Heart left ventricle (tissue), 16 donors: Measurements from ENCODE around the gene SOS1. TPM values are rescaled to one million over a fixed set of nuclear protein-coding genes. Genes with fewer than 3 reads are reported as not detected.
"Not testable (repeated sequence)": the region's sequence is repeated elsewhere in the genome, so short reads cannot be mapped to it uniquely, and the experiment has no call there.

Source experiments
- ATAC-seq, 4 donors: fragments of 200-7000 bp; cut with Tn5 transposase; one replicate each; pipeline ENCODE4 v1.9.1; 2020 to 2022; ENCODE audit warnings: moderate library complexity in 4 of 4, mild to moderate bottlenecking in 3 of 4, moderate number of reproducible peaks in 1 of 4
- DNase-seq, 5 donors: peaks; one replicate each; pipeline ENCODE4 v3.0.0-alpha.2; 2020
- H3K27ac ChIP-seq, 12 donors: fragments of 200-600 bp; sonication (generic) in 4 of 12; one replicate each; pipeline versions ENCODE4 v1.5.0 to v1.8.0; 2016 to 2022; ENCODE audit warnings: mild to moderate bottlenecking in 2 of 12
- H3K27me3 ChIP-seq, 9 donors: fragments of 200-600 bp; sonication (generic) in 2 of 9; one replicate each; pipeline versions ENCODE4 v1.5.1 to v1.8.0; 2016 to 2022; ENCODE audit warnings: mild to moderate bottlenecking in 3 of 9
- H3K36me3 ChIP-seq, 9 donors: fragments of 200-600 bp; sonication (generic) in 2 of 9; one replicate each; pipeline versions ENCODE4 v1.5.0 to v1.8.0; 2018 to 2022; ENCODE audit warnings: mild to moderate bottlenecking in 2 of 9
- H3K4me1 ChIP-seq, 12 donors: fragments of 200-600 bp; sonication (generic) in 4 of 12; one replicate each; pipeline versions ENCODE4 v1.5.0 to v1.8.0; 2016 to 2022; ENCODE audit warnings: mild to moderate bottlenecking in 3 of 12
- H3K4me3 ChIP-seq, 12 donors: fragments of 200-600 bp; sonication (generic) in 4 of 12; one replicate each; pipeline versions ENCODE4 v1.5.0 to v1.8.0; 2017 to 2022; ENCODE audit warnings: mild to moderate bottlenecking in 9 of 12, moderate library complexity in 4 of 12
- H3K9me3 ChIP-seq, 12 donors: fragments of 200-600 bp; sonication (generic) in 4 of 12; one replicate each; pipeline versions ENCODE4 v1.5.0 to v1.8.0; 2016 to 2022; ENCODE audit warnings: mild to moderate bottlenecking in 1 of 12
- CTCF ChIP-seq, 12 donors: fragments of 200-600 bp; sonication (generic) in 4 of 12; IDR thresholded peaks; one replicate each; pipeline versions ENCODE4 v1.5.0 to v1.8.0; 2018 to 2022; ENCODE audit warnings: antibody characterized with exemption in 12 of 12, mild to moderate bottlenecking in 5 of 12
- POLR2A ChIP-seq, 2 donors: fragments of 450-650 bp; IDR thresholded peaks; one replicate each; pipeline ENCODE4 v1.6.1; 2017; ENCODE audit warnings: antibody characterized with exemption in 2 of 2, mild to moderate bottlenecking in 2 of 2, moderate library complexity in 2 of 2
- WGBS, 4 donors: extraction: QIAGEN DNeasy Blood & Tissue Kit in 2 of 4; methylation state at CpG; one replicate each; pipeline versions ENCODE4 v1.1.5 to v1.1.7; 2013 to 2018; 5-methylcytosine and 5-hydroxymethylcytosine counted together
- intact Hi-C, 10 donors: fragments of 100-400 bp; cut with DNase I; formaldehyde crosslinking; loops; one replicate each; pipeline versions ENCODE4 v1.11.1 to v1.14.2; 2022
- polyA plus RNA-seq, 2 donors: library from polyadenylated mRNA; stranded (reverse); fragments of 200-250 nt; gene quantifications; one replicate each; pipeline ENCODE4 v1.2.3, GENCODE V29; 2013
- total RNA-seq, 9 donors: library from RNA; depleted of rRNA in 2 of 9; stranded (reverse); fragments of >200 nt in 2 of 9; fragmentation: NEBNext Ultra II Directional in 3 of 9; extraction: Animal tissue kit (Norgen Biotek cat#: 25700) in 3 of 9; gene quantifications; one replicate each; pipeline versions ENCODE4 v1.1.0 to v1.2.4, GENCODE V29; 2016 to 2023
- donor health status: ischemic (EF 13 %, LVEDD 7.1; RV severe dilation, severe dysfunction).
- donor health status: healthy with polysubstance abuse.
- donor health status: DM: no; HTN: yes; CAD: no.
- donor health status: DM: no; HTN: no; CAD: no.
- donor health status: ischemic (EF 25% LVEDD 6.9; RV normal size, moderate dysfunction).
- donor health status: ischemic (EF 25% LVEDD 5.7; RV mildly dilated, moderate dysfunction).
- donor health status: healthy.
- donor health status: DM: yes; HTN: yes; CAD: no.
- donor health status: ischemic (EF 35%, LVEDD 5.7; RV mildly dilated, moderate dysfunction).
- donor health status: nonischemic (EF 11% LVEDD 7.7; RV severe dilation, severe dysfunction).
- donor health status: DM: yes; HTN: yes; CAD: no.
- donor health status: PGD.
- donor health status: ischemic (EF 29% LVEDD 5.4; RV normal size, mild dysfunction).
- donor health status: nonischemic (EF 23%, LVEDD 6.1; RV moderate dilation, normal function).

SOS1 gene
- total and polyA plus RNA-seq, 11 donors, result 4.7 to 54.5 (median 24.8) TPM

GRCh38 chr2:39142904-39143605 is 22.2 kb upstream of the SOS1 start:
- H3K36me3 ChIP-seq, result no peaks in the 10 kb centered on the region
- 78 to 80% (median 79%) methylated on average over 3 of the region's 3 CpGs for WGBS, 4 donors

GRCh38 chr2:39141334-39142271 is 20.8 kb upstream of the SOS1 start:
- peak; percentile 77 to 81 (median 79) for ATAC-seq

More at GRCh38 chr2:39142904-39143605, 22.2 kb upstream of the SOS1 start:
- intact Hi-C loops, result no loop called here
- ATAC-seq (no peak), DNase-seq (no peak)
- H3K4me3 ChIP-seq, result no peak overlapping the region
- H3K4me1 ChIP-seq, result peaks cover 0 to 38% (median 6%) of the 10 kb centered on the region in 12 donors
- no peak for TF ChIP-seq CTCF (IDR thresholded peaks at IDR 0.05)
- TF ChIP-seq POLR2A (IDR thresholded peaks at IDR 0.05), result no peak
- no peaks in the 10 kb centered on the region for H3K9me3 ChIP-seq
- no peaks in the 10 kb centered on the region for H3K27me3 ChIP-seq
- H3K27ac ChIP-seq, result peak overlapping the region in 1 of 12 donors; percentile 53

GRCh38 chr2:39140948-39141333 is 20.1 kb upstream of the SOS1 start:
- Histone ChIP-seq H3K4me1 (peaks cover 0 to 40% (median 6%) of the 10 kb centered on the region in 12 donors), H3K27ac (peak overlapping the region in 9 of 12 donors; percentile 1 to 45 (median 30))
- 69 to 74% (median 72%) methylated on average over 7 of the region's 7 CpGs for WGBS, 4 donors
- H3K27me3 ChIP-seq, H3K9me3 ChIP-seq, intact Hi-C loops, DNase-seq, H3K36me3 ChIP-seq, ATAC-seq, H3K4me3 ChIP-seq: not testable (repeated sequence)

More at GRCh38 chr2:39141334-39142271, 20.8 kb upstream of the SOS1 start:
- Histone ChIP-seq H3K9me3 (no peaks in the 10 kb centered on the region), H3K4me1 (peaks cover 0 to 38% (median 6%) of the 10 kb centered on the region in 12 donors), H3K27ac (peak overlapping the region in 7 of 12 donors; percentile 1 to 47 (median 37)), H3K27me3 (no peaks in the 10 kb centered on the region), H3K36me3 (no peaks in the 10 kb centered on the region), H3K4me3 (no peak overlapping the region)
- intact Hi-C loops, result no loop called here
- no peak for TF ChIP-seq POLR2A (IDR thresholded peaks at IDR 0.05)
- no peak for TF ChIP-seq CTCF (IDR thresholded peaks at IDR 0.05)
- WGBS, 4 donors, result 31 to 41% (median 36%) methylated on average over 8 of the region's 8 CpGs
- no peak for DNase-seq

GRCh38 chr2:39140322-39140847 is 19.5 kb upstream of the SOS1 start:
- intact Hi-C loops, result no loop called here
- Histone ChIP-seq H3K4me1 (peaks cover 0 to 44% (median 6%) of the 10 kb centered on the region in 12 donors), H3K9me3 (no peaks in the 10 kb centered on the region), H3K36me3 (no peaks in the 10 kb centered on the region), H3K27ac (peak overlapping the region in 11 of 12 donors; percentile 1 to 52 (median 30)), H3K4me3 (no peak overlapping the region), H3K27me3 (no peaks in the 10 kb centered on the region)
- TF ChIP-seq CTCF (IDR thresholded peaks at IDR 0.05) (no peak), POLR2A (IDR thresholded peaks at IDR 0.05) (no peak)
- WGBS, 4 donors, result 36 to 54% (median 42%) methylated on average over 3 of the region's 3 CpGs
- ATAC-seq, result peak; percentile 45 to 88 (median 77)
- DNase-seq, result no peak
